ENCODE measurements around the gene TTC28.

DNA sequence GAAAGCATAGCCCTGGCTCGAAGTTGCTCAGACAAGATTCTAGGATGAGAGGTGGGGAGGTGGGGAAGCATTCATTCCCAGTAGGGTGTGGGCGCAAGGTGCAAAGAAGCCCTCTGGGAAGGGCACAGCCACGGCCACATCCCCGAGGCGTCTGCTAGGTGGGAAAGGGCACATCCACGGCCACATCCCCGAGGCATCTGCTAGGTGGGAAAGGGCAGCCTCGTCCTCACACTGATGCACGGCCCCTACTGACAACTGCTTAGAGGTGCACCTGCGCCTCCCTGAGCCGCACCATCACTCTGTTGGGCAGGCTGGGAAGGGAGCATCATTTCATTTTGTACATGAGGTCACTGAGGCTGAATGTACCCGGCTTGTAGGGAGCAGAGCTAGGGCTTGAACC, 666.0 kb downstream of the TTC28 start:
- TF ChIP-seq, protein P1, sequence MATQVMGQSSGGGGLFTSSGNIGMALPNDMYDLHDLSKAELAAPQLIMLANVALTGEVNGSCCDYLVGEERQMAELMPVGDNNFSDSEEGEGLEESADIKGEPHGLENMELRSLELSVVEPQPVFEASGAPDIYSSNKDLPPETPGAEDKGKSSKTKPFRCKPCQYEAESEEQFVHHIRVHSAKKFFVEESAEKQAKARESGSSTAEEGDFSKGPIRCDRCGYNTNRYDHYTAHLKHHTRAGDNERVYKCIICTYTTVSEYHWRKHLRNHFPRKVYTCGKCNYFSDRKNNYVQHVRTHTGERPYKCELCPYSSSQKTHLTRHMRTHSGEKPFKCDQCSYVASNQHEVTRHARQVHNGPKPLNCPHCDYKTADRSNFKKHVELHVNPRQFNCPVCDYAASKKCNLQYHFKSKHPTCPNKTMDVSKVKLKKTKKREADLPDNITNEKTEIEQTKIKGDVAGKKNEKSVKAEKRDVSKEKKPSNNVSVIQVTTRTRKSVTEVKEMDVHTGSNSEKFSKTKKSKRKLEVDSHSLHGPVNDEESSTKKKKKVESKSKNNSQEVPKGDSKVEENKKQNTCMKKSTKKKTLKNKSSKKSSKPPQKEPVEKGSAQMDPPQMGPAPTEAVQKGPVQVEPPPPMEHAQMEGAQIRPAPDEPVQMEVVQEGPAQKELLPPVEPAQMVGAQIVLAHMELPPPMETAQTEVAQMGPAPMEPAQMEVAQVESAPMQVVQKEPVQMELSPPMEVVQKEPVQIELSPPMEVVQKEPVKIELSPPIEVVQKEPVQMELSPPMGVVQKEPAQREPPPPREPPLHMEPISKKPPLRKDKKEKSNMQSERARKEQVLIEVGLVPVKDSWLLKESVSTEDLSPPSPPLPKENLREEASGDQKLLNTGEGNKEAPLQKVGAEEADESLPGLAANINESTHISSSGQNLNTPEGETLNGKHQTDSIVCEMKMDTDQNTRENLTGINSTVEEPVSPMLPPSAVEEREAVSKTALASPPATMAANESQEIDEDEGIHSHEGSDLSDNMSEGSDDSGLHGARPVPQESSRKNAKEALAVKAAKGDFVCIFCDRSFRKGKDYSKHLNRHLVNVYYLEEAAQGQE (IDR thresholded peaks at IDR 0.05; ENCODE audit: low read depth) = no peak
- TF ChIP-seq EP300 (IDR thresholded peaks at IDR 0.05; ENCODE audit: borderline replicate concordance) = no peak
- no peak for TF ChIP-seq FOXM1 (IDR thresholded peaks at IDR 0.05; ENCODE audit: borderline replicate concordance, low read depth)
